C4-2B (cell line): ENCODE data around the gene MS4A1.

Source experiments
- H3K27ac ChIP-seq: fragments of 450-650 bp; 2 replicates; pipeline ENCODE4 v1.5.1; 2017
- ZFX ChIP-seq: fragments of 450-650 bp; IDR thresholded peaks from 2 replicates; pipeline ENCODE4 v1.6.1; 2017
- TF ChIP-seq, protein P1 (sequence below): fragments of 450-650 bp; conservative IDR thresholded peaks from 2 replicates; pipeline ENCODE4 v1.5.1; 2017; ENCODE audit warnings: mild to moderate bottlenecking

Gene MS4A1

DNA sequence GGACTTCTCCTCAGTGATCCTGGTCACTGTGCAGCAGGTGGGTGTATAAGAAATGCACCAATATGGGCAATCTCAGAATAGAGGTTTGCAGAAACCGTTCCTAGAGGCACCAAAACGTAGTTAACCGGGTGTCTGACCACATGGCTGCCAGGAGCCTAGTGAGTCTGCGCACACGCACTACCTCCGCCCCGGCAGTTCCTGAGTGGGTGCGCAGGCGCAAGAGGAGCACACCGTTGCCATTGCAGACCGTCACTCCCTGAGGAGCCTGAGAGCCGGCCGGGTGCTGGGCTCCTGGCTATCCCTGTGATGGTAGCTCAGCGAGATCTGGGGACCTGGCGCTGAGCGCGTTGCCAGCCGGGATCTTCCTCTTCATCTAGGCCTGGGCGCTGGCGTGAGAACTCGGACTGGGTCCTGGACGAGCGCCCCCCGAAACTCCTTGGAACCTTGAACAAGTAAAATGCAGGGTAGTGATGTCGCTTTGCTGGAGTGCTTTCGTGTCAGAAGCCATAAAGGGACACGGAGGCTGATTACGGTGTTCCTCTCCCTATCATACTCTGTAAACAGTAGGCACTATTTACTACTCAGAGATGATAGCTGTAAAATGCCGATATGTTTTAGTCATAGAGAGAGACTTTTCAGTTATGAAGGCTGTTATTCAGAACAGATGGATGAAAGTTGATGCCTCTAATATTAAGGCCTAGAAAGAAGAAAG is 59.7 kb downstream of the MS4A1 start, which contains the start of gene MS4A13:
Gene MS4A13 (plus strand): TSS at position 249 of the 712 bp plus-strand sequence. CDS start 2,692 bp downstream, outside the sequence.
- no peak for TF ChIP-seq ZFX
- TF ChIP-seq, protein P1, sequence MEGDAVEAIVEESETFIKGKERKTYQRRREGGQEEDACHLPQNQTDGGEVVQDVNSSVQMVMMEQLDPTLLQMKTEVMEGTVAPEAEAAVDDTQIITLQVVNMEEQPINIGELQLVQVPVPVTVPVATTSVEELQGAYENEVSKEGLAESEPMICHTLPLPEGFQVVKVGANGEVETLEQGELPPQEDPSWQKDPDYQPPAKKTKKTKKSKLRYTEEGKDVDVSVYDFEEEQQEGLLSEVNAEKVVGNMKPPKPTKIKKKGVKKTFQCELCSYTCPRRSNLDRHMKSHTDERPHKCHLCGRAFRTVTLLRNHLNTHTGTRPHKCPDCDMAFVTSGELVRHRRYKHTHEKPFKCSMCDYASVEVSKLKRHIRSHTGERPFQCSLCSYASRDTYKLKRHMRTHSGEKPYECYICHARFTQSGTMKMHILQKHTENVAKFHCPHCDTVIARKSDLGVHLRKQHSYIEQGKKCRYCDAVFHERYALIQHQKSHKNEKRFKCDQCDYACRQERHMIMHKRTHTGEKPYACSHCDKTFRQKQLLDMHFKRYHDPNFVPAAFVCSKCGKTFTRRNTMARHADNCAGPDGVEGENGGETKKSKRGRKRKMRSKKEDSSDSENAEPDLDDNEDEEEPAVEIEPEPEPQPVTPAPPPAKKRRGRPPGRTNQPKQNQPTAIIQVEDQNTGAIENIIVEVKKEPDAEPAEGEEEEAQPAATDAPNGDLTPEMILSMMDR, result no peak
- H3K27ac ChIP-seq, result no peak within 1 kb of the TSS
